GM23338 (cell line): ENCODE results near the gene OR8D2. TPM values are rescaled to one million over a fixed set of nuclear protein-coding genes. Genes with fewer than 3 reads are reported as not detected.

Experiments used
- ATAC-seq: fragments of 200-7000 bp; cut with Tn5 transposase; 3 replicates; pipeline ENCODE4 v1.9.1; 2020
- DNase-seq: peaks from one replicate; pipeline ENCODE4 v3.0.0-alpha.2; 2015; ENCODE audit warnings: low spot score
- H2AFZ ChIP-seq: fragments of 200-600 bp; sonication (generic); 2 replicates; pipeline ENCODE4 v1.8.0; 2016; ENCODE audit warnings: antibody characterized with exemption, mild to moderate bottlenecking, moderate library complexity
- H3F3A ChIP-seq: fragments of 200-600 bp; sonication (generic); replicated peaks from 2 replicates; pipeline ENCODE4 v1.8.0; 2017; ENCODE audit warnings: antibody characterized with exemption, mixed run types, low read depth
- H3K27ac ChIP-seq: fragments of 200-600 bp; sonication (generic); 2 replicates; pipeline ENCODE4 v1.6.1; 2016; ENCODE audit warnings: low read depth
- H3K27me3 ChIP-seq: fragments of 200-600 bp; sonication (generic); 2 replicates; pipeline ENCODE4 v1.8.0; 2016; ENCODE audit warnings: mild to moderate bottlenecking, mixed run types, moderate library complexity; ENCODE audit not compliant: insufficient read depth
- H3K36me3 ChIP-seq: fragments of 200-600 bp; sonication (generic); 2 replicates; pipeline ENCODE4 v1.8.0; 2016; ENCODE audit warnings: mild to moderate bottlenecking; ENCODE audit not compliant: insufficient read depth
- H3K4me1 ChIP-seq: fragments of 200-600 bp; sonication (generic); 2 replicates; pipeline ENCODE4 v1.8.0; 2016; ENCODE audit warnings: mild to moderate bottlenecking, moderate library complexity; ENCODE audit not compliant: insufficient read depth
- H3K4me2 ChIP-seq: fragments of 200-600 bp; sonication (generic); 2 replicates; pipeline ENCODE4 v1.7.1; 2017; ENCODE audit warnings: mixed run types
- H3K4me3 ChIP-seq: fragments of 200-600 bp; sonication (generic); 2 replicates; pipeline ENCODE4 v1.6.1; 2016; ENCODE audit warnings: mixed run types
- H3K79me2 ChIP-seq: fragments of 200-600 bp; sonication (generic); replicated peaks from 2 replicates; pipeline ENCODE4 v1.8.0; 2017; ENCODE audit warnings: mild to moderate bottlenecking; ENCODE audit not compliant: insufficient read depth
- H3K9me2 ChIP-seq: fragments of 200-600 bp; sonication (generic); 2 replicates; pipeline ENCODE4 v1.8.0; 2017; ENCODE audit not compliant: insufficient read depth
- H4K20me1 ChIP-seq: fragments of 200-600 bp; sonication (generic); replicated peaks from 2 replicates; pipeline ENCODE4 v1.8.0; 2017; ENCODE audit warnings: mild to moderate bottlenecking; ENCODE audit not compliant: insufficient read depth
- H3K27ac Mint-ChIP-seq: 2 replicates; pipeline ENCODE4 v1.8.0; 2020; ENCODE audit warnings: inconsistent platforms, mild to moderate bottlenecking, moderate library complexity, mixed read lengths
- H3K27me3 Mint-ChIP-seq: 3 replicates; pipeline ENCODE4 v1.8.0; 2022; ENCODE audit warnings: low read depth, mild to moderate bottlenecking, moderate library complexity, mixed read lengths, inconsistent platforms; ENCODE audit not compliant: insufficient read depth, poor library complexity
- H3K36me3 Mint-ChIP-seq: 3 replicates; pipeline ENCODE4 v1.8.0; 2021; ENCODE audit warnings: low read depth, mild to moderate bottlenecking, inconsistent platforms, moderate library complexity, mixed read lengths
- H3K4me1 Mint-ChIP-seq: 3 replicates; pipeline ENCODE4 v1.8.0; 2020; ENCODE audit warnings: mild to moderate bottlenecking, inconsistent platforms, mixed read lengths
- H3K4me3 Mint-ChIP-seq: 3 replicates; pipeline ENCODE4 v1.8.0; 2021; ENCODE audit warnings: moderate library complexity, mild to moderate bottlenecking, inconsistent platforms, mixed read lengths
- H3K9me3 Mint-ChIP-seq: 3 replicates; pipeline ENCODE4 v1.8.0; 2020; ENCODE audit warnings: moderate library complexity, mild to moderate bottlenecking, inconsistent platforms, mixed read lengths
- CREB1 ChIP-seq: fragments of 250-450 bp; sonication (Bioruptor Pico); IDR thresholded peaks from 2 replicates; pipeline ENCODE4 v1.5.0; 2020; ENCODE audit warnings: low read depth, mild to moderate bottlenecking, moderate library complexity
- EZH2 ChIP-seq: fragments of 200-600 bp; sonication (generic); IDR thresholded peaks from one replicate; pipeline ENCODE4 v1.8.0; 2017; ENCODE audit warnings: antibody characterized with exemption, mild to moderate bottlenecking, low read depth; ENCODE audit not compliant: unreplicated experiment
- EZH2phosphoT487 ChIP-seq: fragments of 200-600 bp; sonication (generic); IDR thresholded peaks from one replicate; pipeline ENCODE4 v1.8.1; 2018; ENCODE audit warnings: antibody characterized with exemption; ENCODE audit not compliant: unreplicated experiment
- JUNB ChIP-seq: IDR thresholded peaks from one replicate; pipeline ENCODE4 v1.6.1; 2016; ENCODE audit warnings: antibody characterized with exemption; ENCODE audit not compliant: unreplicated experiment
- NANOG ChIP-seq: IDR thresholded peaks from 2 replicates; pipeline ENCODE4 v1.6.1; 2016; ENCODE audit warnings: antibody characterized with exemption, borderline replicate concordance
- POLR2AphosphoS5 ChIP-seq: IDR thresholded peaks from 2 replicates; pipeline ENCODE4 v1.6.1; 2016; ENCODE audit warnings: antibody characterized with exemption, low read depth
- STAT1 ChIP-seq: IDR thresholded peaks from one replicate; pipeline ENCODE4 v1.6.1; 2016; ENCODE audit warnings: antibody characterized with exemption; ENCODE audit not compliant: unreplicated experiment
- ZNF114 ChIP-seq: fragments of 250-450 bp; sonication (Bioruptor Pico); IDR thresholded peaks from 2 replicates; pipeline ENCODE4 v1.5.0; 2020; ENCODE audit warnings: mild to moderate bottlenecking, moderate library complexity
- ZNF331 ChIP-seq: fragments of 250-450 bp; sonication (Bioruptor Pico); IDR thresholded peaks from 2 replicates; pipeline ENCODE4 v1.5.0; 2020; ENCODE audit warnings: low read depth, mild to moderate bottlenecking, moderate library complexity
- polyA plus RNA-seq: library from polyadenylated mRNA; unstranded; fragments of >200 nt; fragmentation: Nextera tagmentation; extraction: Ambion mirVana; gene quantifications from 2 replicates; pipeline ENCODE4 v1.2.1, GENCODE V29; 2016
- total RNA-seq: library from RNA; depleted of rRNA; stranded (reverse); fragments of >200 nt; shearing (Covaris generic); gene quantifications from 2 replicates; pipeline ENCODE4 v1.2.3, GENCODE V29; 2014
- TF ChIP-seq, protein P1 (sequence below): fragments of 250-450 bp; sonication (Bioruptor Pico); IDR thresholded peaks from 2 replicates; pipeline ENCODE4 v1.5.0; 2020; ENCODE audit warnings: mild to moderate bottlenecking, moderate library complexity
- TF ChIP-seq, protein P2 (sequence below): IDR thresholded peaks from 2 replicates; pipeline ENCODE4 v1.6.1; 2016; ENCODE audit warnings: antibody characterized with exemption
- TF ChIP-seq, protein P3 (sequence below): IDR thresholded peaks from one replicate; pipeline ENCODE4 v1.6.1; 2018; ENCODE audit warnings: antibody characterized with exemption; ENCODE audit not compliant: unreplicated experiment
- TF ChIP-seq, protein P4 (sequence below), 2 experiments: fragments of 200-600 bp in 1 of 2; sonication (generic) in 1 of 2; conservative IDR thresholded peaks; 2 replicates each; pipeline versions ENCODE4 v1.5.1 to v1.6.1; 2016 to 2017; ENCODE audit warnings: antibody characterized with exemption in 2 of 2, low read depth in 2 of 2, mild to moderate bottlenecking in 2 of 2, moderate library complexity in 1 of 2

Gene OR8D2
- total and polyA plus RNA-seq, 2 experiments from 2014 or later: not detected

DNA sequence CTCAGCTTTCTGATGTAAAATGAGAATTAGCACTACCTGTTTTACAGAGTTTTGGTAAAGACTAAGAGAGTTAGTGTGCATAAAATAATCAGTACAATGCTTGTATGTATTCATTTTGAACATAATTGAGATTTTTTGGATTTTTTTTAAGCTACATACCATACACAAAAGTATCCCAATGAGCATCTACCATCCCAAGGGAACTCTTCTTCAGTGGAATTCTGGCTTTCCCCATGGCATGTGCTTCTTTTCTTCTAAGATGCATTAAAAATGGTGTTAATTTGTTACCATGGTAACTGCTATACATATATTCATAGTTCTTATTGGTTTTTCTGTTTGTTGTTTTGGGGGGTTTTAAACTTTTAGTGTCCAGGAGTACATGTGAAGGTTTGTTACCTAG lies 24.0 kb downstream of the OR8D2 start:
- no peaks in the 10 kb centered on the region for H3K36me3 ChIP-seq
- TF ChIP-seq POLR2AphosphoS5: no peak
- TF ChIP-seq STAT1: no peak
- no peak for TF ChIP-seq JUNB
- TF ChIP-seq, protein P1, sequence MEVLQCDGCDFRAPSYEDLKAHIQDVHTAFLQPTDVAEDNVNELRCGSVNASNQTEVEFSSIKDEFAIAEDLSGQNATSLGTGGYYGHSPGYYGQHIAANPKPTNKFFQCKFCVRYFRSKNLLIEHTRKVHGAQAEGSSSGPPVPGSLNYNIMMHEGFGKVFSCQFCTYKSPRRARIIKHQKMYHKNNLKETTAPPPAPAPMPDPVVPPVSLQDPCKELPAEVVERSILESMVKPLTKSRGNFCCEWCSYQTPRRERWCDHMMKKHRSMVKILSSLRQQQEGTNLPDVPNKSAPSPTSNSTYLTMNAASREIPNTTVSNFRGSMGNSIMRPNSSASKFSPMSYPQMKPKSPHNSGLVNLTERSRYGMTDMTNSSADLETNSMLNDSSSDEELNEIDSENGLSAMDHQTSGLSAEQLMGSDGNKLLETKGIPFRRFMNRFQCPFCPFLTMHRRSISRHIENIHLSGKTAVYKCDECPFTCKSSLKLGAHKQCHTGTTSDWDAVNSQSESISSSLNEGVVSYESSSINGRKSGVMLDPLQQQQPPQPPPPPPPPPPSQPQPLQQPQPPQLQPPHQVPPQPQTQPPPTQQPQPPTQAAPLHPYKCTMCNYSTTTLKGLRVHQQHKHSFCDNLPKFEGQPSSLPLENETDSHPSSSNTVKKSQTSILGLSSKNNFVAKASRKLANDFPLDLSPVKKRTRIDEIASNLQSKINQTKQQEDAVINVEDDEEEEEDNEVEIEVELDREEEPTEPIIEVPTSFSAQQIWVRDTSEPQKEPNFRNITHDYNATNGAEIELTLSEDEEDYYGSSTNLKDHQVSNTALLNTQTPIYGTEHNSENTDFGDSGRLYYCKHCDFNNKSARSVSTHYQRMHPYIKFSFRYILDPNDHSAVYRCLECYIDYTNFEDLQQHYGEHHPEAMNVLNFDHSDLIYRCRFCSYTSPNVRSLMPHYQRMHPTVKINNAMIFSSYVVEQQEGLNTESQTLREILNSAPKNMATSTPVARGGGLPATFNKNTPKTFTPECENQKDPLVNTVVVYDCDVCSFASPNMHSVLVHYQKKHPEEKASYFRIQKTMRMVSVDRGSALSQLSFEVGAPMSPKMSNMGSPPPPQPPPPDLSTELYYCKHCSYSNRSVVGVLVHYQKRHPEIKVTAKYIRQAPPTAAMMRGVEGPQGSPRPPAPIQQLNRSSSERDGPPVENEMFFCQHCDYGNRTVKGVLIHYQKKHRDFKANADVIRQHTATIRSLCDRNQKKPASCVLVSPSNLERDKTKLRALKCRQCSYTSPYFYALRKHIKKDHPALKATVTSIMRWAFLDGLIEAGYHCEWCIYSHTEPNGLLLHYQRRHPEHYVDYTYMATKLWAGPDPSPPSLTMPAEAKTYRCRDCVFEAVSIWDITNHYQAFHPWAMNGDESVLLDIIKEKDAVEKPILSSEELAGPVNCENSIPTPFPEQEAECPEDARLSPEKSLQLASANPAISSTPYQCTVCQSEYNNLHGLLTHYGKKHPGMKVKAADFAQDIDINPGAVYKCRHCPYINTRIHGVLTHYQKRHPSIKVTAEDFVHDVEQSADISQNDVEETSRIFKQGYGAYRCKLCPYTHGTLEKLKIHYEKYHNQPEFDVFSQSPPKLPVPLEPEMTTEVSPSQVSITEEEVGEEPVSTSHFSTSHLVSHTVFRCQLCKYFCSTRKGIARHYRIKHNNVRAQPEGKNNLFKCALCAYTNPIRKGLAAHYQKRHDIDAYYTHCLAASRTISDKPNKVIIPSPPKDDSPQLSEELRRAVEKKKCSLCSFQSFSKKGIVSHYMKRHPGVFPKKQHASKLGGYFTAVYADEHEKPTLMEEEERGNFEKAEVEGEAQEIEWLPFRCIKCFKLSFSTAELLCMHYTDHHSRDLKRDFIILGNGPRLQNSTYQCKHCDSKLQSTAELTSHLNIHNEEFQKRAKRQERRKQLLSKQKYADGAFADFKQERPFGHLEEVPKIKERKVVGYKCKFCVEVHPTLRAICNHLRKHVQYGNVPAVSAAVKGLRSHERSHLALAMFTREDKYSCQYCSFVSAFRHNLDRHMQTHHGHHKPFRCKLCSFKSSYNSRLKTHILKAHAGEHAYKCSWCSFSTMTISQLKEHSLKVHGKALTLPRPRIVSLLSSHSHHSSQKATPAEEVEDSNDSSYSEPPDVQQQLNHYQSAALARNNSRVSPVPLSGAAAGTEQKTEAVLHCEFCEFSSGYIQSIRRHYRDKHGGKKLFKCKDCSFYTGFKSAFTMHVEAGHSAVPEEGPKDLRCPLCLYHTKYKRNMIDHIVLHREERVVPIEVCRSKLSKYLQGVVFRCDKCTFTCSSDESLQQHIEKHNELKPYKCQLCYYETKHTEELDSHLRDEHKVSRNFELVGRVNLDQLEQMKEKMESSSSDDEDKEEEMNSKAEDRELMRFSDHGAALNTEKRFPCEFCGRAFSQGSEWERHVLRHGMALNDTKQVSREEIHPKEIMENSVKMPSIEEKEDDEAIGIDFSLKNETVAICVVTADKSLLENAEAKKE (CRISPR knock-in tag): no peak
- no peak for TF ChIP-seq EZH2
- TF ChIP-seq ZNF114: no peak
- TF ChIP-seq, protein P2, sequence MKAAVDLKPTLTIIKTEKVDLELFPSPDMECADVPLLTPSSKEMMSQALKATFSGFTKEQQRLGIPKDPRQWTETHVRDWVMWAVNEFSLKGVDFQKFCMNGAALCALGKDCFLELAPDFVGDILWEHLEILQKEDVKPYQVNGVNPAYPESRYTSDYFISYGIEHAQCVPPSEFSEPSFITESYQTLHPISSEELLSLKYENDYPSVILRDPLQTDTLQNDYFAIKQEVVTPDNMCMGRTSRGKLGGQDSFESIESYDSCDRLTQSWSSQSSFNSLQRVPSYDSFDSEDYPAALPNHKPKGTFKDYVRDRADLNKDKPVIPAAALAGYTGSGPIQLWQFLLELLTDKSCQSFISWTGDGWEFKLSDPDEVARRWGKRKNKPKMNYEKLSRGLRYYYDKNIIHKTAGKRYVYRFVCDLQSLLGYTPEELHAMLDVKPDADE: no peak
- TF ChIP-seq, protein P3, sequence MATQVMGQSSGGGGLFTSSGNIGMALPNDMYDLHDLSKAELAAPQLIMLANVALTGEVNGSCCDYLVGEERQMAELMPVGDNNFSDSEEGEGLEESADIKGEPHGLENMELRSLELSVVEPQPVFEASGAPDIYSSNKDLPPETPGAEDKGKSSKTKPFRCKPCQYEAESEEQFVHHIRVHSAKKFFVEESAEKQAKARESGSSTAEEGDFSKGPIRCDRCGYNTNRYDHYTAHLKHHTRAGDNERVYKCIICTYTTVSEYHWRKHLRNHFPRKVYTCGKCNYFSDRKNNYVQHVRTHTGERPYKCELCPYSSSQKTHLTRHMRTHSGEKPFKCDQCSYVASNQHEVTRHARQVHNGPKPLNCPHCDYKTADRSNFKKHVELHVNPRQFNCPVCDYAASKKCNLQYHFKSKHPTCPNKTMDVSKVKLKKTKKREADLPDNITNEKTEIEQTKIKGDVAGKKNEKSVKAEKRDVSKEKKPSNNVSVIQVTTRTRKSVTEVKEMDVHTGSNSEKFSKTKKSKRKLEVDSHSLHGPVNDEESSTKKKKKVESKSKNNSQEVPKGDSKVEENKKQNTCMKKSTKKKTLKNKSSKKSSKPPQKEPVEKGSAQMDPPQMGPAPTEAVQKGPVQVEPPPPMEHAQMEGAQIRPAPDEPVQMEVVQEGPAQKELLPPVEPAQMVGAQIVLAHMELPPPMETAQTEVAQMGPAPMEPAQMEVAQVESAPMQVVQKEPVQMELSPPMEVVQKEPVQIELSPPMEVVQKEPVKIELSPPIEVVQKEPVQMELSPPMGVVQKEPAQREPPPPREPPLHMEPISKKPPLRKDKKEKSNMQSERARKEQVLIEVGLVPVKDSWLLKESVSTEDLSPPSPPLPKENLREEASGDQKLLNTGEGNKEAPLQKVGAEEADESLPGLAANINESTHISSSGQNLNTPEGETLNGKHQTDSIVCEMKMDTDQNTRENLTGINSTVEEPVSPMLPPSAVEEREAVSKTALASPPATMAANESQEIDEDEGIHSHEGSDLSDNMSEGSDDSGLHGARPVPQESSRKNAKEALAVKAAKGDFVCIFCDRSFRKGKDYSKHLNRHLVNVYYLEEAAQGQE: no peak
- TF ChIP-seq, protein P4, sequence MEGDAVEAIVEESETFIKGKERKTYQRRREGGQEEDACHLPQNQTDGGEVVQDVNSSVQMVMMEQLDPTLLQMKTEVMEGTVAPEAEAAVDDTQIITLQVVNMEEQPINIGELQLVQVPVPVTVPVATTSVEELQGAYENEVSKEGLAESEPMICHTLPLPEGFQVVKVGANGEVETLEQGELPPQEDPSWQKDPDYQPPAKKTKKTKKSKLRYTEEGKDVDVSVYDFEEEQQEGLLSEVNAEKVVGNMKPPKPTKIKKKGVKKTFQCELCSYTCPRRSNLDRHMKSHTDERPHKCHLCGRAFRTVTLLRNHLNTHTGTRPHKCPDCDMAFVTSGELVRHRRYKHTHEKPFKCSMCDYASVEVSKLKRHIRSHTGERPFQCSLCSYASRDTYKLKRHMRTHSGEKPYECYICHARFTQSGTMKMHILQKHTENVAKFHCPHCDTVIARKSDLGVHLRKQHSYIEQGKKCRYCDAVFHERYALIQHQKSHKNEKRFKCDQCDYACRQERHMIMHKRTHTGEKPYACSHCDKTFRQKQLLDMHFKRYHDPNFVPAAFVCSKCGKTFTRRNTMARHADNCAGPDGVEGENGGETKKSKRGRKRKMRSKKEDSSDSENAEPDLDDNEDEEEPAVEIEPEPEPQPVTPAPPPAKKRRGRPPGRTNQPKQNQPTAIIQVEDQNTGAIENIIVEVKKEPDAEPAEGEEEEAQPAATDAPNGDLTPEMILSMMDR (conservative IDR thresholded peaks at IDR 0.05; ENCODE audit: low read depth in 2 of 2): no peak
- no peak for TF ChIP-seq CREB1 (CRISPR knock-in tag)
- no peak for TF ChIP-seq NANOG
- TF ChIP-seq EZH2phosphoT487: no peak
- TF ChIP-seq ZNF331: no peak
- H3F3A ChIP-seq: no peaks in the 10 kb centered on the region
- DNase-seq (no peak), ATAC-seq (no peak)
- no peak overlapping the region for H3K27ac ChIP-seq
- no peaks in the 10 kb centered on the region for H3K79me2 ChIP-seq
- no peak overlapping the region for H3K4me3 ChIP-seq
- Mint-ChIP-seq H3K9me3 (no peaks in the 10 kb centered on the region; the same call in 2 of the 3 replicates), H3K4me3 (no peak overlapping the region), H3K27ac (no peak overlapping the region), H3K4me1 (no peaks in the 10 kb centered on the region), H3K27me3 (no peaks in the 10 kb centered on the region), H3K36me3 (no peaks in the 10 kb centered on the region)
- H3K9me2 ChIP-seq: no peaks in the 10 kb centered on the region
- H3K27me3 ChIP-seq: no peaks in the 10 kb centered on the region
- no peak overlapping the region for H3K4me2 ChIP-seq
- peaks cover 6% of the 10 kb centered on the region; the same call in 1 of the 2 replicates for H3K4me1 ChIP-seq
- no peaks in the 10 kb centered on the region for H4K20me1 ChIP-seq
- no peak overlapping the region for H2AFZ ChIP-seq
